ENCODE measurements around the gene ARPIN.
"Not testable (repeated sequence)": the region's sequence is repeated elsewhere in the genome, so short reads cannot be mapped to it uniquely, and the experiment has no call there.

The ARPIN gene

DNA sequence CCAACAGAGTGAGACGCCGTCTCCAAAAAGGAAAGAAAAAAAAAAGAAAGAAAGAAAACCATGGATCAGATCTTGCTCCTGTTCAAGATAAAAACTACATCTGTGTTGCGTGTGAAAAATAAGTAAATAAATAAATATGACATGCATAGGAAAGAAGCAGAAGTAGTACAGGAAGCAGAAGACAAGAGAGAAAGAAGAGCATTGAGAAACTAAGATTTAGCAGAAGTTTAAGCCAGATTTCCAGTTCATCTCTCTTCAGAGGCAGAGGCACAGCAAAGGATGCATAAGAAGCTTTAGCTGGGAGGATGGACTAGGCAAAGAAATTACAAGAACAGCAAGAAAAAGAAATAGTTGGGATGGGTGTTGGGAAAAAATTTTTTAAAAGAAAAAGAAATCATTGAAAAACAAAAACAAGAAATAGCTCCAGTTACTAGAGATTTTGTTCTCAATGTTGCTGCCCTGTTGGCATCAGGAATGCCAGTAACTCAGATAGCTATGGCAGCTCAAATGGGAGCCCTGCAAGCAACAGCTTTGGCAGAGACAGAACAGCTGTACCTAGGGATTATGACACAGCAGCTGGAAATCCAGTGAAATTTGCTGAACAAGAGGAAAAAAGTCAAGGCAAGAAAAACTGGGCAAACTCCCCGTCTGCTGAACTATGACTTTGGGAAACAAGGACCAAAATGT lies 36.2 kb downstream of the ARPIN start:
- no peak for DNase-seq

DNA sequence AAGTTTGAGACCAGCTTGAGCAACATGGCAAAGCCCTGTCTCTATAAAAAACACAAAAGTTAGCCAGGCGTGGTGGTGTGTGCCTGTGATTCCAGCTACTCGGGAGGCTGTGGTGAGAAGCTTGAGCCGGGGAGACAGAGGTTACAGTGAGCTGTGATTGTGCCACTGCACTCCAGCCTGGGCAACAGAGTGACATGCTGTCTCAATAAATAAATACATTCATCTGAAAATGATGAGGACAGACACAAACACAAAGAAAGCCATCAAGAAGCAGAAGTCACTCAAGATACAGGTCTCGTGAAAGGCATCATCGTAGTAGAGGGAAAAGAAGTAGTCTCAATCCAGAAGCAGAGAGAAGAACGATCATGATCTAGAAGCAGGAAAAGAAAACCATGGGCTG lies 37.0 kb downstream of the ARPIN start:
- DNase-seq, result no peak

DNA sequence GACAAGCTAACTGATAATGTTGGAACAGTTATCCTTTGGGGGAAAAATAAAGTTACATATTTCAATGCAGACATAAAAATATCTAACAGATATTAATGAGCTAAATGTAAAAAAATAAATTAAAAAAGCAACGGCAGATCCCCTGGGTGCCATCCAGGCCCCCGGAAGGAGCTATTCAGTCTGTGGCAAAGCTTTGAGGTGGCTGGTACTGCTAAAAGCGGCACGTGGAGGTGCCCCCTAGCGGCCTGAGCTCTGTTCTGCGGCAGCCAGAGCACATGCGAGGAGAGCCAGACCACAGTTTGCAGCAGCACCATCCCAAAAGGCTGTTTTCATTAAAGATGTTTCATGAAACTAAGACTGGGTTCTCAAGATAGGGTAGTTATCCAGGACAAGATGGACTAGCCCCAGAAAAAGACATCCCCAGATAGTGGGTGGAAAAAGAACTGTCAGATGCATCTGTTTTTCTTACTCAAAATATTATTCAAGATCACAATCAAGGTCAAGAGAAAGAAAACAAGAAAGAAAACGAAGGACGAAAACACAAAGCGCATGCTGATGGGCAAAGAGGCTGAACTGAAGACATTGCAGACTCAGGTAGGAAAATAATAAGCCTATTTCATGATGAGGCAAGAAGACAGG lies 37.7 kb downstream of the ARPIN start:
- peak; percentile 43 to 84 (median 67) for DNase-seq

DNA sequence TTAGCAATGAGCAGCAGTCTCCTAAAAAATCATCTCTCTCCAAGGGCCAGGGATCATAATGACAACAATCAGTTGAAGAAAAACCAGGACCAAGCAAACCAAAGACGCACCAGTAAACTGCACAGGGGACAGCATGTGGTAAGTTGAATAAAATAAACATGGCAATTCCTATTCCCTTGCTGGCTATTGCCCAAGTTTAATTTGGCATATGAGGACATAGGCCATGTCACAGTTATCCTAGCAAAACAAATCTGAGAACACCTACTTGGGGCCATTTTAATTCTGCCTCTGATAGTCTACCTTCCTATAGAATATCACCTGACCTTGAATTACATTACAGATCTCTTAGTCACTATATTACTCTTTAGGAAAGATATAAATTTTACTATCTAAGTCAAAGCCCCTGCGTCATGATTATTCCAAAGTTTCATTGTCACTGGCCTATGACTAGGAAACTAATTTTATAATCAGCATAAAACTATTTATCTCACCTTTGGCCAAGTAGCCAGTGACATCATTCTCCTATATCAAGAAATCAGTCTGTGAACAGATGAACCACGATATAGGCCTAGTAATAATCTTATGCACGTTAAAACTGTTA lies 42.0 kb downstream of the ARPIN start:
- no peak for DNase-seq

DNA sequence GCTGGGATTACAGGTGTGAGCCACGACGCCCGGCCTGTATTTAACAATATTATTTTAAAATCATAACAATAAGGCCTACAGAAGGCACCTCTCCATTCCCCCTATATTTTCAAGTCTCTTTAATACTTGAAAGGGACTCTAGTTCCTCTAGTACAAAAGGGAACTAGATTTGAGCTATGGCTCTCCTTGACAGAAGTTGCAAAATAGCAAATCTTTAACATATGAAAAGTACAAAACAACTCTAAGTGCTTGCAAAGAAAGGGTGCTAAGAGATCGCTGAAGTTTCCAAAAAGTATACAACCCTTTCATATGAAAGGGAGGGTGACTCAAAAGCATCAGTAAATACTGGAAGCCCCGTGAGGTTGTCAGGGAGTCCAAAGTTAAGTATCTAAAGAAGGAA lies 42.7 kb downstream of the ARPIN start:
- no peak for DNase-seq

DNA sequence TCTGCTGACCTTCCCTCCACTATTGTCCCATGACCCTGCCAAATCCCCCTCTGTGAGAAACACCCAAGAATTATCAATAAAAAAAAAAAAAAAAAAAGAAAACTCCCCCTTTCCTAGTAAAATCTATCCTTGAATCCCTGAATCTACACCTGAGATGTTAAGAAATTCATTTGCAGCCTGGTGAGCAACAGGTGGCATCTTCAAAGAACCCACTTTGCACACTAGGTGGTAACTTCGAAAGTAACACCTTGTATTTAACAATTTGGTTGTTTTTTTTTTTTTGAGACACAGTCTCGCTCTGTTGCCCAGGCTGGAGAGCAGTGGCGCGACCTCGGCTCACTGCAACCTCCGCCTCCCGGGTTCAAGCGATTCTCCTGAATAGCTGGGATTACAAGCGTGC lies 43.3 kb downstream of the ARPIN start:
- not testable (repeated sequence) for DNase-seq

DNA sequence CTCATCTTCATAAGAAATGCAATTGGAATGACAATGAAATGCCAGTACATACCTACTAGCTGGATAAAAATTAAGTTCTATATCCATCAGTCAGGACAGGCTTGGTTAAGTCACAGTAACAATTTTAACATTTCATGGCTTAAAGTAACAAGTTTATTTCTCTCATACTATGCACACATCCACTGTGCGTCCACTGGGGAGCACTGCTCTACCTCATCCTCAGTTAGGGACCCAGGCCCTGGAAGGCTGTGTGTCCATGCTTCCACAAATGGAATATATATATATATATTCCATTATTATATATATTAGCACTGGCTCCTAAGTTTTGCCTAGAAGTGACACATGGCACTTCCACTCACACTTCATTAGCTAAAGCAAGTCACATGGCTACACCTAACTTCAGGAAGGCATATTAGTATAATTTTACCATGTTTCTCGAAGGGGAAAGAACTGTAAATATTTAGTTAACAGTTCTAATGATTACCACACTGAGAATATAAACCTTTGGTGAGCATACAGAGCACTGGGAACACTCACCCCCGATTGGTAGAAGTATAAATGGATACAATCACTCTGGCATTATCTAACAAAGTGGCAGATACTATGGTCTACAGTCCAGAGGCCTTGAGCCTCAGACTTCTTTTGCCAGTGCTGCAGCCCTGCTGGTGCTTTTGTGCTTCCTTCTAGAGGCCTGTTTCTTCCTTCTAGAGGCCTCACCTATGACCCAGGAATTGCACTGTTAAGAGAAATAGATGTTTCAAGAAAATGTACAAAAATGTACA lies 47.6 kb downstream of the ARPIN start:
- DNase-seq, result no peak

DNA sequence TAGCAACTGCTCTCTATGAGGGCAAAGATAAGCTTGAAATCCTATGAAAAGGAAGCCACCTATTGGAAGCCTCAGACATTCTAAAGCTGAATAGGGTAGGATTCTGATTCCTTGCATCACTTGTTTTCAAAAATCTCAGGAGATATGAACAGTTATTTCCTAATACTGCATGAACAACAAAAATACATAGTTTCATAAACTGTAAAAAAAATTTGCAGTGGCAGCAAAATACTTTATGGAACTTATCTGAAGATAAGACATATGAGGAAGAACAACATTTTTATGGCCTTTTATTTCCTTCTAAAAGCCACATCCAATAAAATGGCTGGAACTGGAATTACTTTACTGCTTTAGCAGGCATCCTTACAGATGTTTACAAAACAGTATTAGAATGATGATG lies 48.8 kb downstream of the ARPIN start:
- no peak for DNase-seq

DNA sequence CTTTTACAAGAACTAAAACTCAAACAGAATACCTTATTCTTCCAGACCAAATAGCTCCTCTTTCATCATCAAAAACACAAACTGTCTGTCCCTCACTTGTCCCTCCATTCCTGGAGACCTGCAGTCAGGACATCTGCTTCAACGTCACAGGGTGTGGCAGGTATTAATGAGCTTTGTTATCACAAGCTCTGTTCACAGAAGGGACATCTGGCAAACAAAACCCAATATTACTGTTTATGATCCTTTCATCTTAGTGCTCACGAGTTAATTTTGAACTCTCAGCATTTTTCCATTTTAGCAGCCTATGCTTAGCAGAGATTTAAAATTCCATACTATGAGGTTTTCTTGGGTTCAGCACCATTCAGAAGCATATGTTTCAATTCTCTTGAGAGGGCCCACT lies 51.9 kb downstream of the ARPIN start:
- DNase-seq, result no peak

DNA sequence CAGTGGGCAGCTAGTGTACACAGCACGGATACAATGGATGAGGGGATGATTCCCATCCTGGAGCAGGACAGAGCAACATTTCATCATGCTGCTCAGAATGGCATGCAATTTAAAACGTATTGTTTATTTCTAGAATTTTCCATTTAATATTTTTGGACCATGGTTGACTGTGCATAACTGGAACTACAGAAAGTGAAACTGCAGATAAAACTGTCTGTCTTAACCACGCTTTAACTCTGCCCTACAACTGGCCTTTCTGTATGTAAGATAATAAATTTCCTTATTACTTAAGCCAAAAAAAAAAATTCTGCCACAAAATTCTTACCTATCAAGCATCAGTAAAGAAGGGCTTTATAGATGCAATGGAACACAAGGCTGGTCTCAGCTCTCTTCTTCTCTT lies 52.3 kb downstream of the ARPIN start:
- DNase-seq, result no peak

DNA sequence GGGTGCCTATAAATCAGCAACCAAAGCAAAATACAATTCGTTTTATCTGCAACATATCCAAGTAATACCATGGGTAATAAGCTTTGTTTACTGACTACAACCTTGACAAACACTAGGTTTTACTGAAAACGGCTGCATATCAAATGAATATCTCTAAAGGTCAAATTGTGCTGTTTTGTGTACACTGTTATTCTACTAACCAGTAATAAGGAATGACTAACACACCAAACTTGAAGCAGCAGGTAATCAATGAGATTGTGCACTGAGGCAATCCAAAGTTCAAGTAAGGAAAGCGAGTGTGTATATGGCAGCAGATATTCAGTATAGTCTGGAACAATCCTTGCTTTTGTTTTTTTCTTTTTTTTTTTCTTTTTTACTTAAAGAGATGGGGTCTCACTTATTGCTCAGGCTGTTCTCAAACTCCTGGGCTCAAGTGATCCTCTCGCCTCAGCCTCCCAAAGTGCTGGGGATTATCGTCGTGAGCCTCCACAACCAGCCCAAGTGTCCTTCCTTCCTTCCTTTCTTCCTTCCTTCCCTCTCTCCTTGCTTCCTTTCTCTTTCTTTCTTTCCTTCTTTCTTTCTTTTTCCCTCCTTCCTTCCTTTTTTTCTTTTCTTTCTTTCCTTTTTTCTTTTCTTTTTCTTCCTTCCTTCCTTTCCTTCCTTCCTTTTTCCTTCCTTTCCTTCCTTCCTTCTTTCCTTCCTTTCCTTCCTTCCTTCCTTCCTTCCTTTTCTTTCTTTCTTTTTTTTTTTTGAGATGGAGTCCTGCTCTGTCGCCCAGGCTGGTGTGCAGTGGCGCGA lies 53.9 kb downstream of the ARPIN start:
- no peak for DNase-seq

DNA sequence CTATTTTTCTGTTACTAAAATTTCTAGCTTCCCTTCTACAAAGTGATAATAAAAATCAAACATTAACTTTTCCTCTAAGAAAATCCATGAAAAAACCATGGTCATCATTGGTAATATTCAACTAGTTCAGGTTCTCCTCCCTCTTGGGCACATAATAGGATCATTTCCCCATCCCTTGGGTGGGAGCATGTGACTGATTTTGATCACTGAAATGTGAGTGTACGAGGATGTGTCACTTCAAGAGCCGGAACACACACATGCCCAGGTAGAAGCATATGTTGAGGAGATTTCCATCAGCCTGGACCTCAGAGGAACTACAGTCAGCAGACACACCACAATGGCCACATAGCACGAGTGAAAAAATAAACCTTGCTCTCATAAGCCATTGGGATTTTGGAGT lies 55.1 kb downstream of the ARPIN start:
- no peak for DNase-seq

DNA sequence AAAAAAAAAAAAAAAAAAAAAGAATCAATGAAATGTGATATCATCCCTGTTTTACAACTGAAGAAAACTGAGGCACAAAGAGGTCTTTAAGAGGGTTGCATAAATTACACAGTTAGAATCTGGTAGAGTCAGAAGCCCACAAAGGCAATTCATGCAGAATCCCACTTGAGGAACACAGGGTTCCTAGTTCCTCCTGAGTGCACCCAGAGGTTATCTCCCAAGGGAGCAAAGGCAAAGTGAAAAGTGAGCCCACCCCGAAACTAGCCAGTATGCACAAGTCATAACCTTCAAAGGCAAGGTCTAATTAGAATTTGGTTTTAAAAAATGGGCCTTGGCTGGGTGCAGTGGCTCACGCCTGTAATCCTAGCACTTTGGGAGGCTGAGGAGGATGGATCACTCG lies 56.8 kb downstream of the ARPIN start:
- DNase-seq, result no peak

DNA sequence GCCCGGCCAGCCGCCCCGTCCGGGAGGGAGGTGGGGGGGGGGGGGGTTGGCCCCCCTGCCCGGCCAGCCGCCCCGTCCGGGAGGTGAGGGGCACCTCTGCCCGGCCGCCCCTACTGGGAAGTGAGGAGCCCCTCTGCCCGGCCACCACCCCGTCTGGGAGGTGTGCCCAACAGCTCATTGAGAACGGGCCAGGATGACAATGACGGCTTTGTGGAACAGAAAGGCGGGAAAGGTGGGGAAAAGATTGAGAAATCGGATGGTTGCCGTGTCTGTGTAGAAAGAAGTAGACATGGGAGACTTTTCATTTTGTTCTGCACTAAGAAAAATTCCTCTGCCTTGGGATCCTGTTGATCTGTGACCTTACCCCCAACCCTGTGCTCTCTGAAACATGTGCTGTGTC lies 57.9 kb downstream of the ARPIN start:
- not testable (repeated sequence) for DNase-seq

DNA sequence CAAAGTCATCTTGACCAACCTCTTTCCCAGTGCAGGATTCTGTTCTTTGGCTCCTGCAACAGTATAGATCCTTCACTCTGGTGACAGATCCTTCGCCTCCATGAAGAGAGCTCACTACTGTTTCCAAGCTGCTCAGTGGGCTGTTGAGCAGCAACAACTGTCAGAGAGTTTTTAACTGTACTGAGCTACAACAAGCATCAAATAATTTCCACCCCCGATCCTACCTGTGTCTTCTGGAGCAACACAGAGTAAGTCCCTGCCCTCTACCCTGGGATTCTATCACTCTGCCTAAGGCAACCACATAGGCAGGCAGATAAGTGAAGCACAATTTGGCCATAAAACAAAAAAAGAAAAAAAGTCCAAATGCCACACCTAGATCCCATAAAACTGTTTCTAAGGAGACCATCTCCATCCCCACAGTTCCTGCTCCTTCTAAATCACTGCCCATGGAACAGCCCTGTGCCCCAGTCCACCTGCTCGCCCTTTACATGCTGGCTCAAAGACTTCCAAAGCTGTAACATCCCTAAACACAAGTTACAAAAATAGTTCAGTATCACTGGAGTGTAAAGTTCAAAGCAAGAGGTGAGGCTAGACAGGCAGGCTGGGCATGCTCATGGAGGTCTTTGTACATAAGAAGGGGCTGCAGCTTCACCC lies 60.3 kb downstream of the ARPIN start:
- DNase-seq, result no peak

DNA sequence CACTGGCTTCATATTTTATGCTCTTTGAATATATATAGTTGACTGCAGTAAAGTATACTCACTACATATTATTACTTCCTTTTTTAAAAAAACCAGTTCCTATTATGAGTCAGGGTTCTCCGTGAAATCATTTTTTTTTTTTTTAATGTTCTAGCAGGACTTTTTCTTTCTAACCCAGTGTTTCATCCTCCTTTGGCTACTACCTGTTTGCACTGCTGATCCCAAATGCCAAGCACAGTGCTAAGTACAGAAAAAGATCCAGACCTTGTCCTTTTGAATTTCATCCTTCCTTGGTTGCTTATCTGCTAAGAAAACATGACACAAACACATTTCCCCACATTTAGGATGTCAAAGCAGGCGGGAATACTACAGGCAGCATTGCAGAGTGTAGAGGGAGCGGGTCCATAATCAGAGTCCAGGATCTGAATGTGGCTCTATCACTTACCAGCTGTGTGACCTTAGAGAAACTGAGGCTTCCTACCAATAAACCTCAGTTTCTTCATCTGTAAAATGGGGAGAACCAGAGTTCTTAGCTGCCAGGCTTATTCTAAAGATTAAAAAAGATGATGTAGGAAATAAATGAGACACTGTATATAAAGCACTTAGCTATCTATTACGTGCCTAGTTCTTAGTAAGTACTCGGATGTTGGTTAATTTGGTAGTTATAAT lies 60.9 kb downstream of the ARPIN start:
- DNase-seq, result peak in 1 of 5 experiments; percentile 22

DNA sequence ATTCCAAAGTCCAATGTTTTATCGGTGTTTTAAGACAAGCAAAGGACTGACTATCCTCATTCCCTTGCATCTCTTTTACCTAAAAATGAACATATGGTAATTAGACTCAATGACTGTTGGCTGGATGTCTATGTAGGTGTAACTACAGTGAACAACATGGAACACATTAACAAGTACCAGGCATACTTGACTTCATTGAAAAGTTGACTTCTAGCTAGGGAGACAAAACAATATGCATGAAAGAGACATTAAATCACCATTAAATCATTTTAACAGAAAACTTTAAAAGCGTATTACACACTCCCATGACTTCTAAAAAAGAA lies 63.8 kb downstream of the ARPIN start:
- DNase-seq, result no peak

DNA sequence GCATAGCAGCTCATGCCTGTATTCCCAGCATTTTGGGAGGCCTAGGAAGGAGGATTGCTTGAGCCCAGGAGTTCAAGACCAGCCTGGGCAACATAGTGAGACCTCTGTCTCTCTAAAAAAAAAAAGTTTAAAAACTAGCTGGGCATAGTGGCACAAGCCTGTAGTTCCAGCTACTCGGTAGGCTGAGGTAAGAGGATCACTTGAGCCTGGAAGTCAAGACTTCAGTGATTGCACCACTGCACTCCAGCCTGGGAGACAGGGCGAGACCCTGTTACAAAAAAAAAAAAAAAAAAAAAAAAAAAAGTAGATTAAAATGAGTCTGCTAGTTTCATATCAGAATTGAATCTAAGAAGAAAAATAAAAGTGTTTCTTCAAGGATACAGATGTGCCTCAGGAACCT lies 65.7 kb downstream of the ARPIN start:
- no peak for DNase-seq

DNA sequence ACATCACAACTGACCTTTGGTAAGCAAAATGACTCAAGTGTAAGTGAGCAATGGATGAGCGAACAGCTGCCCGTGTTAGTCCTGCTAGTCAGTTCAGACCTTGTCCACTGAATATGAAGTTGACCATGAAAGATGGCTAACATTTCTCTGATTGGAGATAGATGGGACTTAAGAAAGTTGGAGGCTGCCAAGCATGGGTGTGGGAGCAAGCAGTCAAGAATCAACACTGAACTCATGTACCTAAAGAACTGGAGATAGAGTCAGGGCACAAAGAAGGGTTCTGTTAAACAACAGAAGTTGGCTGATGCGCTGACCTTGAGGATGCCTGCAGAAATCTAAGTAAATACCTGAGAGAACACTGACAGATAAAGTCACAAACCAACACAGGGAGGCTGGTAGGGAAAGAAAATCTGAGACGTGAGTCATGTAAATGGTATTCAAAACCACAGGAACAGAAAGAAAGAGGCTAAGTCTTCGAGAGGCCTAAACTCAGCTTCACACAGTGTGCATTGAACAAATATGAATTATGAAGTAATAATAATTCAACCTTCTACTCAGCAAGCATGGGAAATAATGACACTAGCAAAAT lies 67.4 kb downstream of the ARPIN start:
- DNase-seq, result no peak

All from T-helper 2 cell (primary cell).